Right lobe of liver (tissue), 4 donors: ENCODE measurements around the gene EEF1AKMT3.

ENCODE experiments used
- CTCF ChIP-seq, 4 donors: fragments of 200-600 bp in 3 of 4; fragments of 450-650 bp in 1 of 4; IDR thresholded peaks; one replicate each; pipeline versions ENCODE4 v1.5.1 to v1.8.0; 2016 to 2022; ENCODE audit warnings: antibody characterized with exemption in 4 of 4, mild to moderate bottlenecking in 2 of 4
- POLR2A ChIP-seq: fragments of 450-650 bp; IDR thresholded peaks from one replicate; pipeline ENCODE4 v1.6.1; 2017; ENCODE audit warnings: antibody characterized with exemption, mild to moderate bottlenecking
- donor health status: DM: no; HTN: no; CAD: no.
- donor health status: DM: no; HTN: no; CAD: no.
- donor health status: DM: no; HTN: yes; CAD: no.

- TF ChIP-seq CTCF (IDR thresholded peaks at IDR 0.05) (no peak), POLR2A (no peak)
Observed at GRCh38 chr12:57781244-57781643, 8.8 kb downstream of the EEF1AKMT3 start.
